ENCODE measurements around the gene IRF1. TPM values are rescaled to one million over a fixed set of nuclear protein-coding genes. Genes with fewer than 3 reads are reported as not detected.

Gene IRF1
- total RNA-seq, 1 donor from 2014 or later: 10.9 TPM

- DNase-seq: no peak
- intact Hi-C loops (cut with micrococcal nuclease): no loop called here
- H3K4me3 ChIP-seq: no peak overlapping the region
- no peak for TF ChIP-seq CTCF (IDR thresholded peaks at IDR 0.05; ENCODE audit: borderline replicate concordance)
- no peaks in the 10 kb centered on the region for H3K9me3 ChIP-seq (replicated peaks)
- peaks cover 12% of the 10 kb centered on the region for H3K36me3 ChIP-seq
- H3K4me1 ChIP-seq: peaks cover 89% of the 10 kb centered on the region
- H3K27me3 ChIP-seq (ENCODE audit: low read depth): no peaks in the 10 kb centered on the region
- H3K27ac ChIP-seq (replicated peaks): peak overlapping the region; percentile 50
Measured at GRCh38 chr5:132459031-132459982, 31.3 kb downstream of the IRF1 start.

GRCh38 chr5:132458651-132459030 is 31.9 kb downstream of the IRF1 start:
- no peaks in the 10 kb centered on the region for H3K9me3 ChIP-seq (replicated peaks)
- H3K27me3 ChIP-seq (ENCODE audit: low read depth): no peaks in the 10 kb centered on the region
- intact Hi-C loops (cut with micrococcal nuclease): no loop called here
- peaks cover 89% of the 10 kb centered on the region for H3K4me1 ChIP-seq
- no peak for DNase-seq
- H3K4me3 ChIP-seq: no peak overlapping the region
- H3K27ac ChIP-seq (replicated peaks): peak overlapping the region; percentile 50
- no peak for TF ChIP-seq CTCF (IDR thresholded peaks at IDR 0.05; ENCODE audit: borderline replicate concordance)
- peaks cover 17% of the 10 kb centered on the region for H3K36me3 ChIP-seq

- Histone ChIP-seq H3K27ac (replicated peaks) (peak overlapping the region; percentile 77), H3K27me3 (ENCODE audit: low read depth) (no peaks in the 10 kb centered on the region), H3K36me3 (peaks cover 17% of the 10 kb centered on the region), H3K9me3 (replicated peaks) (no peaks in the 10 kb centered on the region), H3K4me3 (no peak overlapping the region), H3K4me1 (peaks cover 86% of the 10 kb centered on the region)
- intact Hi-C loops (cut with micrococcal nuclease): no loop called here
- DNase-seq: no peak
- TF ChIP-seq CTCF (IDR thresholded peaks at IDR 0.05; ENCODE audit: borderline replicate concordance): no peak
Measured at GRCh38 chr5:132458226-132458560, 32.4 kb downstream of the IRF1 start.

- TF ChIP-seq CTCF (IDR thresholded peaks at IDR 0.05; ENCODE audit: borderline replicate concordance): no peak
- Histone ChIP-seq H3K27ac (replicated peaks) (peak overlapping the region; percentile 77), H3K4me3 (no peak overlapping the region), H3K4me1 (peaks cover 80% of the 10 kb centered on the region), H3K27me3 (ENCODE audit: low read depth) (no peaks in the 10 kb centered on the region), H3K9me3 (replicated peaks) (no peaks in the 10 kb centered on the region), H3K36me3 (peaks cover 17% of the 10 kb centered on the region)
- no peak for DNase-seq
- intact Hi-C loops (cut with micrococcal nuclease): no loop called here
Measured at GRCh38 chr5:132457371-132458225, 33.0 kb downstream of the IRF1 start.

- peaks cover 17% of the 10 kb centered on the region for H3K36me3 ChIP-seq
- no peaks in the 10 kb centered on the region for H3K27me3 ChIP-seq (ENCODE audit: low read depth)
- peak overlapping the region; percentile 77 for H3K27ac ChIP-seq (replicated peaks)
- H3K4me3 ChIP-seq: no peak overlapping the region
- peaks cover 75% of the 10 kb centered on the region for H3K4me1 ChIP-seq
- intact Hi-C loops (cut with micrococcal nuclease): no loop called here
- no peak for DNase-seq
- no peak for TF ChIP-seq CTCF (IDR thresholded peaks at IDR 0.05; ENCODE audit: borderline replicate concordance)
- H3K9me3 ChIP-seq (replicated peaks): no peaks in the 10 kb centered on the region
Measured at GRCh38 chr5:132456987-132457361, 33.6 kb downstream of the IRF1 start.
